ENCODE results near the gene BANP. TPM values are rescaled to one million over a fixed set of nuclear protein-coding genes. Genes with fewer than 3 reads are reported as not detected.
A peak's percentile ranks its signal among the peaks of the same experiment; 100 is the strongest.

BANP gene
- total and polyA plus RNA-seq, 12 donors: 10.4 to 29.8 (median 21.7) TPM

GRCh38 chr16:88063211-88063773, 112.1 kb downstream of the BANP start:
- Histone ChIP-seq H3K36me3 (replicated peaks in 1 of 2) (peaks cover 0 to 6% of the 10 kb centered on the region in 2 donors), H3K4me3 (no peak overlapping the region), H3K27me3 (no peaks in the 10 kb centered on the region), H3K9me3 (replicated peaks in 1 of 3) (no peaks in the 10 kb centered on the region), H3K4me1 (replicated peaks in 1 of 2) (no peaks in the 10 kb centered on the region), H3K27ac (peak overlapping the region in 3 of 5 donors; percentile 36 to 72 (median 39))
- DNase-seq: peak in 3 of 7 donors; percentile 22 to 66 (median 32)
- intact Hi-C loops (cut with DNase I): no loop called here
- TF ChIP-seq POLR2A (IDR thresholded peaks at IDR 0.05) (no peak), CTCF (IDR thresholded peaks at IDR 0.05) (no peak)
- 78 to 85% (median 81%) methylated on average over 16 of the region's 16 CpGs for WGBS, 4 donors

GRCh38 chr16:88064011-88064888, 113.0 kb downstream of the BANP start:
- H3K4me3 ChIP-seq: no peak overlapping the region
- no peaks in the 10 kb centered on the region for H3K4me1 ChIP-seq (replicated peaks in 1 of 2)
- 94 to 97% (median 96%) methylated on average over 24 to 31 of the region's 31 CpGs for WGBS, 4 donors
- H3K27me3 ChIP-seq: no peaks in the 10 kb centered on the region
- no peaks in the 10 kb centered on the region for H3K9me3 ChIP-seq (replicated peaks in 1 of 3)
- H3K27ac ChIP-seq: no peak overlapping the region
- no peak for DNase-seq
- intact Hi-C loops (cut with DNase I): no loop called here
- peaks cover 0 to 6% of the 10 kb centered on the region in 2 donors for H3K36me3 ChIP-seq (replicated peaks in 1 of 2)
- TF ChIP-seq POLR2A (IDR thresholded peaks at IDR 0.05) (no peak), CTCF (IDR thresholded peaks at IDR 0.05) (no peak)

GRCh38 chr16:88064889-88065746, 113.9 kb downstream of the BANP start:
- no peaks in the 10 kb centered on the region for H3K4me1 ChIP-seq (replicated peaks in 1 of 2)
- no peak overlapping the region for H3K27ac ChIP-seq
- H3K36me3 ChIP-seq (replicated peaks in 1 of 2): peaks cover 0 to 13% of the 10 kb centered on the region in 2 donors
- H3K9me3 ChIP-seq (replicated peaks in 1 of 3): no peaks in the 10 kb centered on the region
- DNase-seq: no peak
- H3K27me3 ChIP-seq: no peaks in the 10 kb centered on the region
- H3K4me3 ChIP-seq: no peak overlapping the region
- WGBS, 4 donors: 92 to 95% (median 94%) methylated on average over 16 to 19 of the region's 19 CpGs
- TF ChIP-seq CTCF (IDR thresholded peaks at IDR 0.05): no peak
- no peak for TF ChIP-seq POLR2A (IDR thresholded peaks at IDR 0.05)
- intact Hi-C loops (cut with DNase I): no loop called here

GRCh38 chr16:88065747-88066142, 114.5 kb downstream of the BANP start:
- Histone ChIP-seq H3K9me3 (replicated peaks in 1 of 3) (no peaks in the 10 kb centered on the region), H3K27me3 (no peaks in the 10 kb centered on the region), H3K4me3 (no peak overlapping the region), H3K36me3 (replicated peaks in 1 of 2) (peaks cover 0 to 11% of the 10 kb centered on the region in 2 donors), H3K4me1 (replicated peaks in 1 of 2) (no peaks in the 10 kb centered on the region), H3K27ac (no peak overlapping the region)
- 95 to 100% (median 97%) methylated on average over 3 to 15 of the region's 15 CpGs; no CpG with 5 or more reads in 1 of the 4 donors for WGBS, 4 donors
- intact Hi-C loops (cut with DNase I): no loop called here
- no peak for TF ChIP-seq CTCF (IDR thresholded peaks at IDR 0.05)
- no peak for TF ChIP-seq POLR2A (IDR thresholded peaks at IDR 0.05)
- no peak for DNase-seq
